Measurements from ENCODE around the gene MLYCD. TPM values are rescaled to one million over a fixed set of nuclear protein-coding genes. Genes with fewer than 3 reads are reported as not detected.
A peak's percentile ranks its signal among the peaks of the same experiment; 100 is the strongest.

Gene MLYCD
- total and polyA plus RNA-seq, 10 of the 15 experiments (the other 5 are each of a cell fraction or from before 2014, with no cell fraction given), result 0.21 to 3.7 (median 1.7) TPM

DNA sequence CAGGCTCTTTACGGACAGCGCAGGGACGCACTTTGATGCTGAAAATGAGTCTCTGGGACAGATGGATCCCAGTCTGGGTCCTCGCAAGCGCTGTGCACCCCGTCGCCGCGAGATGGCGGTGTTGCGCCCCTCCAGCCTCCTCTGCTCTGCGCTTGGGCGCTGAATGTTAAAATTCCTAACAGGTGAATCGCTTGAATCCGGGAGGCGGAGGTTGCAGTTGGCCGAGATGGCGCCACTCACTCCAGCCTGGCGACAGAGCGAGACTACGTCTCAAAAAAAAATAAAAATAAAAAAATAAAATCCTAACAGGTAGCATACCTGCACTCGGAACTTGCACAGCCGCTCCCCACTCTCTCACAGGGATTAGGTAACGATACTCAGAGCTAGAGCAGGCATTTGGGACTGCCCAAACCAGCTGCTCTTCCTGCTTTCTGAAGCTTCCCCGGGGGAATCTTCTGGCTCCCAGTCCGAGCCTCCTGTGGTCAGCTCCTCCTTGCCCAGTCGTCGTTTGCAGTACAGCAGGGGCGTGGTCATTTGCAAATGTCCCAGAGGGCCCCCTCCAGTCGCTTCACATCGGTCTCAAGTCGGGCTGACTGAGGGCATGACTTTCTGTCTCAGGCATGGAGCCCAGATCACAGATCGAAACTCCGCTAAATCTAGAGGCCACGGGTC, 27.9 kb downstream of the MLYCD start (continued):
- TF ChIP-seq SMAD1 (IDR thresholded peaks at IDR 0.05; ENCODE audit: low read depth, partially characterized antibody) (no peak), JUND (IDR thresholded peaks at IDR 0.05; ENCODE audit: low read depth, low read length) (no peak), TAF1 (IDR thresholded peaks at IDR 0.05; ENCODE audit: borderline replicate concordance, low read depth, low read length) (no peak), IKZF2 (IDR thresholded peaks at IDR 0.05) (no peak), RCOR1 (conservative IDR thresholded peaks at IDR 0.05; ENCODE audit: low read depth, low read length) (no peak), RUNX3 (IDR thresholded peaks at IDR 0.05; ENCODE audit: low read length) (no peak), FOS (IDR thresholded peaks at IDR 0.05; ENCODE audit: borderline replicate concordance, extremely low read depth, insufficient read length) (no peak), STAT1 (conservative IDR thresholded peaks at IDR 0.05) (no peak), PML (IDR thresholded peaks at IDR 0.05; ENCODE audit: low read length) (no peak), HDGF (IDR thresholded peaks at IDR 0.05) (no peak), YY1 (IDR thresholded peaks at IDR 0.05; ENCODE audit: low read depth, low read length) (0 out of 2 replicates have a peak, but pooled peaks have one; percentile 31), ZBED1 (IDR thresholded peaks at IDR 0.05; ENCODE audit: borderline replicate concordance) (no peak)
- TF ChIP-seq, protein P1, sequence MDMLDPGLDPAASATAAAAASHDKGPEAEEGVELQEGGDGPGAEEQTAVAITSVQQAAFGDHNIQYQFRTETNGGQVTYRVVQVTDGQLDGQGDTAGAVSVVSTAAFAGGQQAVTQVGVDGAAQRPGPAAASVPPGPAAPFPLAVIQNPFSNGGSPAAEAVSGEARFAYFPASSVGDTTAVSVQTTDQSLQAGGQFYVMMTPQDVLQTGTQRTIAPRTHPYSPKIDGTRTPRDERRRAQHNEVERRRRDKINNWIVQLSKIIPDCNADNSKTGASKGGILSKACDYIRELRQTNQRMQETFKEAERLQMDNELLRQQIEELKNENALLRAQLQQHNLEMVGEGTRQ (IDR thresholded peaks at IDR 0.05; ENCODE audit: borderline replicate concordance, low read depth, low read length), result no peak
- TF ChIP-seq, protein P2, sequence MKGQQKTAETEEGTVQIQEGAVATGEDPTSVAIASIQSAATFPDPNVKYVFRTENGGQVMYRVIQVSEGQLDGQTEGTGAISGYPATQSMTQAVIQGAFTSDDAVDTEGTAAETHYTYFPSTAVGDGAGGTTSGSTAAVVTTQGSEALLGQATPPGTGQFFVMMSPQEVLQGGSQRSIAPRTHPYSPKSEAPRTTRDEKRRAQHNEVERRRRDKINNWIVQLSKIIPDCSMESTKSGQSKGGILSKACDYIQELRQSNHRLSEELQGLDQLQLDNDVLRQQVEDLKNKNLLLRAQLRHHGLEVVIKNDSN (IDR thresholded peaks at IDR 0.05; ENCODE audit: borderline replicate concordance, extremely low read length, insufficient read depth, low read depth, low read length), result no peak
- TF ChIP-seq, protein P3, sequence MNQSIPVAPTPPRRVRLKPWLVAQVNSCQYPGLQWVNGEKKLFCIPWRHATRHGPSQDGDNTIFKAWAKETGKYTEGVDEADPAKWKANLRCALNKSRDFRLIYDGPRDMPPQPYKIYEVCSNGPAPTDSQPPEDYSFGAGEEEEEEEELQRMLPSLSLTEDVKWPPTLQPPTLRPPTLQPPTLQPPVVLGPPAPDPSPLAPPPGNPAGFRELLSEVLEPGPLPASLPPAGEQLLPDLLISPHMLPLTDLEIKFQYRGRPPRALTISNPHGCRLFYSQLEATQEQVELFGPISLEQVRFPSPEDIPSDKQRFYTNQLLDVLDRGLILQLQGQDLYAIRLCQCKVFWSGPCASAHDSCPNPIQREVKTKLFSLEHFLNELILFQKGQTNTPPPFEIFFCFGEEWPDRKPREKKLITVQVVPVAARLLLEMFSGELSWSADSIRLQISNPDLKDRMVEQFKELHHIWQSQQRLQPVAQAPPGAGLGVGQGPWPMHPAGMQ (IDR thresholded peaks at IDR 0.05; ENCODE audit: borderline replicate concordance), result no peak

Data from GM12878 (cell line).